ENCODE results near the gene CADPS2.

CADPS2 gene

GRCh38 chr7:122658856-122659255 is 227.4 kb downstream of the CADPS2 start:
- no peaks in the 10 kb centered on the region for H3K36me3 Mint-ChIP-seq (ENCODE audit: low read depth)
- H3K27ac Mint-ChIP-seq: no peak overlapping the region
- no peak overlapping the region for H3K4me3 Mint-ChIP-seq
- H3K27me3 Mint-ChIP-seq (ENCODE audit: low read depth): no peaks in the 10 kb centered on the region
- H3K9me3 Mint-ChIP-seq: peaks cover 5% of the 10 kb centered on the region
- H3K4me1 Mint-ChIP-seq: peaks cover 5% of the 10 kb centered on the region
- no peak for TF ChIP-seq CTCF (IDR thresholded peaks at IDR 0.05; ENCODE audit: unreplicated experiment in 3 of 3)

GRCh38 chr7:122653685-122654084 is 232.6 kb downstream of the CADPS2 start:
- Mint-ChIP-seq H3K4me1 (peaks cover 12% of the 10 kb centered on the region), H3K36me3 (ENCODE audit: low read depth) (no peaks in the 10 kb centered on the region), H3K27ac (no peak overlapping the region)

GRCh38 chr7:122652876-122653275 is 233.4 kb downstream of the CADPS2 start:
- Mint-ChIP-seq H3K27me3 (ENCODE audit: low read depth) (no peaks in the 10 kb centered on the region), H3K9me3 (peaks cover 5% of the 10 kb centered on the region)

More at GRCh38 chr7:122653685-122654084, 232.6 kb downstream of the CADPS2 start:
- Mint-ChIP-seq H3K4me3 (no peak overlapping the region), H3K9me3 (peaks cover 5% of the 10 kb centered on the region), H3K27me3 (ENCODE audit: low read depth) (no peaks in the 10 kb centered on the region)
- no peak for TF ChIP-seq CTCF (IDR thresholded peaks at IDR 0.05; ENCODE audit: unreplicated experiment in 3 of 3)

GRCh38 chr7:122651451-122651850 is 234.8 kb downstream of the CADPS2 start:
- TF ChIP-seq CTCF (IDR thresholded peaks at IDR 0.05; ENCODE audit: unreplicated experiment in 3 of 3): no peak
- no peak overlapping the region for H3K27ac Mint-ChIP-seq
- H3K27me3 Mint-ChIP-seq (ENCODE audit: low read depth): no peaks in the 10 kb centered on the region
- no peak overlapping the region for H3K4me3 Mint-ChIP-seq
- H3K9me3 Mint-ChIP-seq: no peaks in the 10 kb centered on the region
- H3K4me1 Mint-ChIP-seq: peaks cover 12% of the 10 kb centered on the region
- no peaks in the 10 kb centered on the region for H3K36me3 Mint-ChIP-seq (ENCODE audit: low read depth)

More at GRCh38 chr7:122652876-122653275, 233.4 kb downstream of the CADPS2 start:
- Mint-ChIP-seq H3K4me1 (peaks cover 12% of the 10 kb centered on the region), H3K27ac (no peak overlapping the region), H3K36me3 (ENCODE audit: low read depth) (no peaks in the 10 kb centered on the region), H3K4me3 (no peak overlapping the region)
- no peak for TF ChIP-seq CTCF (IDR thresholded peaks at IDR 0.05; ENCODE audit: unreplicated experiment in 3 of 3)

- TF ChIP-seq CTCF (IDR thresholded peaks at IDR 0.05; ENCODE audit: unreplicated experiment in 3 of 3): no peak
- no peak overlapping the region for H3K4me3 Mint-ChIP-seq
- no peaks in the 10 kb centered on the region for H3K36me3 Mint-ChIP-seq (ENCODE audit: low read depth)
- H3K27ac Mint-ChIP-seq: no peak overlapping the region
- H3K9me3 Mint-ChIP-seq: no peaks in the 10 kb centered on the region
- H3K4me1 Mint-ChIP-seq: peaks cover 6% of the 10 kb centered on the region
- no peaks in the 10 kb centered on the region for H3K27me3 Mint-ChIP-seq (ENCODE audit: low read depth)
Observed at GRCh38 chr7:122643250-122643649, 243.0 kb downstream of the CADPS2 start.

- Mint-ChIP-seq H3K9me3 (peaks cover 3% of the 10 kb centered on the region), H3K27ac (no peak overlapping the region)
Observed at GRCh38 chr7:122638459-122638858, 247.8 kb downstream of the CADPS2 start.

More at GRCh38 chr7:122638459-122638858, 247.8 kb downstream of the CADPS2 start:
- peaks cover 5% of the 10 kb centered on the region for H3K4me1 Mint-ChIP-seq
- no peak overlapping the region for H3K4me3 Mint-ChIP-seq
- H3K27me3 Mint-ChIP-seq (ENCODE audit: low read depth): no peaks in the 10 kb centered on the region
- no peak for TF ChIP-seq CTCF (IDR thresholded peaks at IDR 0.05; ENCODE audit: unreplicated experiment in 3 of 3)
- no peaks in the 10 kb centered on the region for H3K36me3 Mint-ChIP-seq (ENCODE audit: low read depth)

Data from nephron (organoid).